H4 (cell line): Measurements from ENCODE around the gene SRGAP3. TPM values are rescaled to one million over a fixed set of nuclear protein-coding genes. Genes with fewer than 3 reads are reported as not detected.
A peak's percentile ranks its signal among the peaks of the same experiment; 100 is the strongest.
"Not testable (repeated sequence)": the region's sequence is repeated elsewhere in the genome, so short reads cannot be mapped to it uniquely, and the experiment has no call there.

Experiments
- DNase-seq: peaks from one replicate; pipeline ENCODE4 v3.0.0-alpha.2; 2015; ENCODE audit warnings: low spot score
- total RNA-seq: library from RNA; depleted of rRNA; stranded (reverse); fragments of >200 nt; shearing (Covaris generic); gene quantifications from 2 replicates; pipeline ENCODE4 v1.2.3, GENCODE V29; 2014; rRNA removed

Gene SRGAP3
- total RNA-seq = 1.5 and 1.8 TPM in 2 replicates

- DNase-seq = peak; percentile 88
Measured at GRCh38 chr3:9249273-9250192, at the start of gene SRGAP3. Gene SRGAP3, minus strand, starts transcription at chr3:9249646. Its CDS starts 695 bp downstream, at chr3:9248951.

GRCh38 chr3:9298236-9298635 lies 48.8 kb upstream of the SRGAP3 start:
- no peak for DNase-seq

- DNase-seq = no peak
Measured at GRCh38 chr3:9296241-9296640, 46.8 kb upstream of the SRGAP3 start.

- DNase-seq = no peak
Measured at GRCh38 chr3:9295007-9295406, 45.6 kb upstream of the SRGAP3 start.

GRCh38 chr3:9293953-9294352 lies 44.5 kb upstream of the SRGAP3 start:
- DNase-seq = not testable (repeated sequence)

- no peak for DNase-seq
Measured at GRCh38 chr3:9293076-9293475, 43.6 kb upstream of the SRGAP3 start.

GRCh38 chr3:9292516-9292915 lies 43.1 kb upstream of the SRGAP3 start:
- DNase-seq = no peak

- DNase-seq = no peak
Measured at GRCh38 chr3:9291821-9292410, 42.5 kb upstream of the SRGAP3 start.

- no peak for DNase-seq
Measured at GRCh38 chr3:9290566-9290965, 41.1 kb upstream of the SRGAP3 start.

- not testable (repeated sequence) for DNase-seq
Measured at GRCh38 chr3:9281533-9281932, 32.1 kb upstream of the SRGAP3 start.

- DNase-seq = peak; percentile 55
Measured at GRCh38 chr3:9280451-9281219, 31.2 kb upstream of the SRGAP3 start.

GRCh38 chr3:9279966-9280365 lies 30.5 kb upstream of the SRGAP3 start:
- DNase-seq = peak; percentile 74

- DNase-seq = no peak
Measured at GRCh38 chr3:9278498-9278897, 29.1 kb upstream of the SRGAP3 start.

GRCh38 chr3:9278085-9278484 lies 28.6 kb upstream of the SRGAP3 start:
- DNase-seq = no peak

GRCh38 chr3:9276761-9277370 lies 27.4 kb upstream of the SRGAP3 start:
- DNase-seq = no peak

GRCh38 chr3:9271903-9272302 lies 22.5 kb upstream of the SRGAP3 start:
- no peak for DNase-seq

GRCh38 chr3:9270704-9271103 lies 21.3 kb upstream of the SRGAP3 start:
- DNase-seq = no peak

- no peak for DNase-seq
Measured at GRCh38 chr3:9266716-9267115, 17.3 kb upstream of the SRGAP3 start.

GRCh38 chr3:9260305-9260704 lies 10.9 kb upstream of the SRGAP3 start:
- DNase-seq = no peak

GRCh38 chr3:9257092-9257491 lies 7.6 kb upstream of the SRGAP3 start:
- no peak for DNase-seq

GRCh38 chr3:9255976-9256375 lies 6.5 kb upstream of the SRGAP3 start:
- DNase-seq = no peak

GRCh38 chr3:9254764-9255163 lies 5.3 kb upstream of the SRGAP3 start:
- no peak for DNase-seq
